GM18508 (cell line): ENCODE measurements around the gene SERF1A.
"Not testable (repeated sequence)": the region's sequence is repeated elsewhere in the genome, so short reads cannot be mapped to it uniquely, and the experiment has no call there.

Source experiments
- ATAC-seq: cut with Tn5 transposase; IDR thresholded peaks from one replicate; pipeline ENCODE4 v1.9.1; 2021; ENCODE audit warnings: moderate number of reproducible peaks; ENCODE audit not compliant: insufficient read depth, unreplicated experiment

The SERF1A gene

DNA sequence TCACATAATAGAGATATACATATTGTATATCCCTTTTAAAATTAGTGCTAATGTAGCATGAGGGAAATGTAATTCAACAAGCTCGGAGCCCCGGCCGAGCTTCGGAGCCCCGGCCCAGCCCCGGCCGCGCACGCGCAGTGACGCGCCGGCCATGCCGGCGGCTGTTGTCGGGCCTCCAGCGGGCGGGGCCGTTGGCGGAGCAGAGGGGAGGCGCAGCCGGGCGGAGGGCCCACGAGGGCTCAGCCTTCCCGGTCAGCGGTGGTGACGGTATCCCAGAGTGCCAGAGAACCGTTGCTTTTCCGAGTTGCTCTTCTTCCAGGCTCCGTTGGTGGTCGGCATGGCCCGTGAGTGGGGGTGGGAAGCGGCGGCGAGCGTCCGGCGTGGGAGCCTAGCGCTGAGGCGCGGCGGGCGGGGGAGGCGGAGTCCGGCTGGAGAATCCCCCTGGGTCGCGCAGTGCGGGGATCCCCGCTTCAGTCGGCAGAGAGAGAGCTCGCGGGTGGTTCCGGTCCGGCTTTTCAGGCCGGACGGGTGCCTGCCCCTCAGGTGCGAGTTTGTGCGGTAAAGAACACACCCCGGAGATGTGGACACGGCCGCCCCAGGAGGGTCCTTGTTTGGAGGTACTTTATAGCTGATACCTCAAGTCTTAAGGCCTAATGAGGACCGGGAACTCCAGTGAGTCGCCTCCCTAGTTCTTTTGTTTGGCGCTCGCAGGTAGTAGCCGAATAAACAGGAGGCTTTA is at the start of gene SERF1A:
SERF1A (plus strand) TSS at position 137 of the 739 bp plus-strand sequence; CDS start at position 338, 201 bp downstream.
- ATAC-seq: not testable (repeated sequence)

DNA sequence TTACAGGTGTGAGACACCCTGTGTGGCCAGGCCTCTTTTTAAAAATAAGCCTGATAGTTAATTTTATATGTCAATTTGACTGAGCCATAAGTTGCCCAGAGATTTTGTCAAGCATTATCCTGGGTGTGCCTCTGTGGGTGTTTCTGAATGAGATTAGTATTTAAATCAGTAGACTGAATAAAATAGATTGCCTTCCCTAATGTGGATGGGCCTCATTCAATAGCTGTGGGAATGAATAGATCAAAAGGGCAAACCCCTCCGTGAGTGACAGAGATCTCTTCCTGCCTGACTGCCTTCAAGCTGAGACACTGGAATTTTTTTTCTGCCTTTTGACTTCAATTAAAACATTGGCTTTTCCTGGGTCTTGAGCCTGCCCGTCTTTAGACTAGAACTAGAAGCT is 33.7 kb upstream of the SERF1A start:
- not testable (repeated sequence) for ATAC-seq

DNA sequence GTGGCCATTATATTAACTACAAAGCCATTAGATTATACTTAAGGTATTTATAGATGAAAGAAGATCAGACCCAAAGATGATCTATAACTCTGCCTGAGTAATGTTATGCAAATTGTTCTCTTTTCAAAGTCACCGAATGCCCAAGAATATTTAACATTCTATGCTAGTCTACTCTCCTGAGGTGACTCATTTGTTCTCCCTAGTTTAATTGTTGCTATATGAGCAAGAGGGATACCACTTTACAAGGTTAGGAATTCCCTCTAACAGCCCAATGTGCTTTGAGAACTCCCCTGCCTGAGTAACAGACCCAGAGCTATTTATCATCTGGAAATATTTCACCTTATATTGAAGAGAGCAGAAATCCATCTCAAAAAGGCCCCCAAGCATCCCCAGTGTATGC is 29.8 kb upstream of the SERF1A start:
- not testable (repeated sequence) for ATAC-seq

DNA sequence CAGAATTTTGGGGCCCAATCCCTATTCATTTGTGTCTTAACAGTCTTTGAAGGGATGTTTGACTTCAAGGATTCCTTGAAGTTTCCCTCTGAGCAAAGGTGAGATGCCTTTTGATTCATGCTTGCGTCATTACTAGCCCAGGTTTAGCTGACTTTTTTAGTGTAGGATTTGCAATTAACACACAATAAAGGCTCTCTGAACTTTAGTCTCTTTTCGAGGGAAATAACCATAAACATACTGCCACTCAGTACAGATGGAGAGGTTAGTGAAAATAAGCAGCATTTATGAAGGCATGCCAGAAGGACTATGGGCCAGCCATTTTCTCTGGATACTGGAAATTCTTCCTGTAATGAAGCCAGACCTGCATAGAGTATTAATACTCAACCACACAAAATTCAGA is 4.4 kb upstream of the SERF1A start:
- ATAC-seq: not testable (repeated sequence)

DNA sequence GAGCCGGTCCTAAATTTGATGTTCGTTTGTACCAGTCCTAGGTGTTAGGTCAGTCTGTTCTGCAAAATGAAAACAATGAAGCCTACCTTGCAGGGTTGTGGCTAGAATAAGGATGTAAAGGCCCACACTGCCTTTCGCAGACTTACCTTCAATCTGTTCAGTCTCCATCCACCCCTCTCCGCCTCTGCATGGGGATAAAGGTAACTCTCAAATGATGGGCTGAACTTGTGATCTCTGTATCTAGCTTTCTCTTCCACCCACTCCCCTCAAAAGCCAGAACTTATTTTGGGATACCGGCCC is 753 bp downstream of the SERF1A start:
- not testable (repeated sequence) for ATAC-seq

DNA sequence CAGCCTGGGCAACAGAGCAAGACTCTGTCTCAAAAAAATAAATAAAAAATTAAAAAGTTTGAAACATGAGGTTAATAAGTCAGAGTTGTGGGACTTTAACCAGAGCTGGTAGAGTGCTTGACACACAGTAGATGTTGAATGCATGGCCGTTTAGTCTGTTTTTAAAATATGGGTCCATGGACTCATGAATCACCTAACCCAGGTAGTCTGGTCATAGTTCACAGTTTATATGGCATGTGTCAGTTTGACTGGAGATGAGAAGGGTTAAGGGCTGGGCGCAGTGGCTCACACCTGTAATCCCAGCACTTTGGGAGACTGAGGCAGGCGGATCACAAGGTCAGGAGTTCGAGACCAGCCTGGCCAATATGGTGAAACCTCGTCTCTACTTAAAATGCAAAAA is 6.2 kb downstream of the SERF1A start:
- not testable (repeated sequence) for ATAC-seq

DNA sequence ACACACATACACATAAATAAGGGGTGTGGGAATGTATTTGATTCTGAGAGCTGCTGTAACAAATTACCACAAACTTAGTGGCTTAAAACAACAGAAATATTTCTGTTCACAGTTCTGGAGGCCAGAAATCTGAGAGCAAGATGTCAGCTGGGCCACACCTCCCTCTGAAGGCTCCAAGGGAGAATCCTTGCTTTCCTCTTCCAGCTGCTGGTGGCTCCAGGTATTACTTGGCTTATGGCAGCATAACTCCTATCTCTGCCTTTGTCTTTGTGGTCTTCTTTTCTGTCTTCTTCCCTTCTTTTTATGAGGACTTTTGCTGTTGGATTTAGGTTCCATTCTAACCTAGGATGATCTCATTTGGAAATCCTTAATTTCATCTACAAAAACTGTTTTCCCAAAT is 16.4 kb downstream of the SERF1A start:
- ATAC-seq: not testable (repeated sequence)

DNA sequence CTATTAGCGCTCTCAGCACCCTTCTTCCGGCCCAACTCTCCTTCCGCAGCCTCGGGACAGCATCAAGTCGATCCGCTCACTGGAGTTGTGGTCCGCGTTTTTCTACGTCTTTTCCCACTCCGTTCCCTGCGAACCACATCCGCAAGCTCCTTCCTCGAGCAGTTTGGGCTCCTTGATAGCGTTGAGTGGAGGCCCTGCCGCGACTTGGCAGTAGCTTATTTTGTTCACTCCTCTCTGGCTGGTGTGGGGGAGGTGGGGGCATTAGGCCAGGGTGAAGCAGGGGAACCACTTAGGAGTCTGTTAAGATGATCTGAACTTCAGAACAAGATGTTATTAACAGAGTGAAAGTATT is 24.7 kb downstream of the SERF1A start:
- ATAC-seq: not testable (repeated sequence)

DNA sequence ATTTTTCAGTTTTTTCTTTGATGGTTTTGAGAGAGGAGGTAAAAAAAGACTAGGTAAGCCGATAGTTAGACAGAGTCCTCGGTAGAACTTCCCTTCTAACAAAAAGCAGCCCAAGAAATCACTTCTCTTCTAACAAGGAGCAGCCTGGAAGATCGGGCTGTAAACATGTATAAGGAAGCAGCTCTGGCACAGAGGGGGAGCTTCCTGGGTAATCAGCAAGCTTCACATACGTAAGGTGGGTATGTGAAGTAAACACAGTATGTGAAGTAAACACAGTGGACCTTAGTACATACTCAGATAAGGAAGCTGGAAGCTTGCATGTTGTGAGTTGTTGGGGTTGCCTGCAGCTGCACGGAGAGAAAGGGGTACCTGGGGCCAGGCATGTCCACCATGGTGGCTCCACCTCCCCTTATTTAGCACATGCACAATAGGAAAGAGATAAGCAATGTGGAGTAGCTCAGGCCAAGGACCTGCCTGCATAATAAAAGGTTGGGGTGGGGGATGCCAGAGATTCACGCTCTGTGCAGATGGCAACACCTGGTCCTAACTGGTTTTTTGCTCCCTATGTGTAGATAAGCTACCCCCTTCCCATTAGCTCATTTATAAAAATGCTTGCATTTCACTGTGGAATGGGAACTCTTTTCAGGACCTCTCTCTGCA is 31.4 kb downstream of the SERF1A start:
- ATAC-seq: not testable (repeated sequence)

DNA sequence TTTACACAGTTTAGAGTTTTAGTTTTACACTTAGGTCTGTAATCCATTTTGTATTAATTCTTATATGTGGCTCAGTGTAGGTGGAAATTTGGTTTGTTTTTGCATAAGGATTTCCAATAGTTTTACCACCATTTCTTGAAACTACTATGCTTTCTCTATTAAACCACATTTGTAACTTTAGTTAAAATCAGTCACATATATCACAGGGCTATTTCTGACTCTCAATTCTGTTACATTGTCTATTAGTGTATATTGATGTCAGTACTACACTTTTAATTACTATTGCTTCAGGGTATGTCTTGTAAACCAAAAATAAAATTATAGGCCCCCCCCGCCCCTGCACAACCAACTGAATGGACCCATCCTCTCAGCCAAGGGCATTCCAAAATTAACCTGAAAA is 32.1 kb downstream of the SERF1A start:
- not testable (repeated sequence) for ATAC-seq

DNA sequence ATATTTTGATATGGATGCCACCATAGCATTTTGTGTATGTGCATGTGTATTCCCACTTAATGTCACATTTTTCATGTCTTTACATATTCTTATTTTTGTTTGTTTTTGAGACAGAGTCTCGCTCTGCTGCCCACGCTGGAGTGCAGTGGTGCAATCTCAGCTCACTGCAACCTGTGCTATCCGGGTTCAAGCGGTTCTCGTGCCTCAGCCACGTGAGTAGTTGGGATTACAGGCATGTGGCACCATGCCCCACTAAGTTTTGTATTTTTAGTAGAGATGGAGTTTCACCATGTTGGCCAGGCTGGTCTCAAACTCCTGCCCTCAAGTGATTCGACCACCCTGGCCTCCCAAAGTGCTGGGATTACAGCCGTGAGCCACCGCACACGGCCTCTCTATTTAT is 52.6 kb downstream of the SERF1A start:
- not testable (repeated sequence) for ATAC-seq
